HuH-7 (cell line): ENCODE measurements around the gene FADS6.
"Not testable (repeated sequence)": the region's sequence is repeated elsewhere in the genome, so short reads cannot be mapped to it uniquely, and the experiment has no call there.

Experiments
- DNase-seq: peaks from one replicate; pipeline ENCODE4 v3.0.0; 2011; ENCODE audit warnings: low spot score

FADS6 gene

GRCh38 chr17:74890554-74890953 lies 2.9 kb downstream of the FADS6 start:
- DNase-seq: no peak

DNA sequence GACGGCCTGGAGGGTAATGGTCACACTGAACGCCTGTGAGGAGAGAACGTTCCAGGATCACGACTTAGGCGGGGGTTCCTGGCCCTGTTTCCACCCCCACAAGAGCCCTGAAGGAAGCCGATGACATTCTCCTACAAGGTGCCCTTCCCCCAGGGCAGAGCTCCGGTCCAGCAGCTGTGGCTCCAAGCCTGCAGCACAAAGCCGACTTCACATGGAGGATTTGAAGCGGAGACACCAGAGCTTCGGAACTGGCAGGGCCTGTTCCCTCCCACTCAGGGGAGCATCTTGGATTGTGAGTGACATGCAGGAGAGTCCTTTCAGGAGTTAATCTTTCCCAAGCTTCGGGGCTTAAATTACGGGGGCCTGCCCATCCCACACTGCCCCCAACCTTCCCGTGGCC lies 5.0 kb downstream of the FADS6 start:
- no peak for DNase-seq

DNA sequence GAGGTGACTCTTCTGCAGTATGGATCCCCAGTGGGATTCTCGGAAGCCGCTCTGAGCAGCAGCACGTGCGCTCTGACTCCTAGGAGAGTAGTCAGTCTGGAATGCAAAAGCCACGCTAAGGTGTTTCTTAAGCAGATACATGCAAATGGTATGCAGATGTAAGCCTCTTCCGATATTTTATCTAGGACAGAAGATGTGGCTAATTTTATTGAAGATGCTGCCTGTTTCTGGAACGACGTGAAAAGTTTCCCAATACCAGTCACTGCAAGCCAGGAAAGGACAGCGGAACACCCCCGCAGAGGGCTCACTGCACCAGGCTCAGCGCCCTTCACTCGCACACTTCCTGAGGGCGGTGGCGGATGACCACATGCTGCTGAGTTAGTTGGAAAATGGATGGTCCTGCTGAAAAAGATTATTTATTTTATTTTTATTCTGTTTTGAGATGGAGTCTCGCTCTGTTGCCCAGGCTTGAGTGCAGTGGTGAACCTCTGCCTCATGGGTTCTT lies 10.1 kb downstream of the FADS6 start:
- DNase-seq: no peak

DNA sequence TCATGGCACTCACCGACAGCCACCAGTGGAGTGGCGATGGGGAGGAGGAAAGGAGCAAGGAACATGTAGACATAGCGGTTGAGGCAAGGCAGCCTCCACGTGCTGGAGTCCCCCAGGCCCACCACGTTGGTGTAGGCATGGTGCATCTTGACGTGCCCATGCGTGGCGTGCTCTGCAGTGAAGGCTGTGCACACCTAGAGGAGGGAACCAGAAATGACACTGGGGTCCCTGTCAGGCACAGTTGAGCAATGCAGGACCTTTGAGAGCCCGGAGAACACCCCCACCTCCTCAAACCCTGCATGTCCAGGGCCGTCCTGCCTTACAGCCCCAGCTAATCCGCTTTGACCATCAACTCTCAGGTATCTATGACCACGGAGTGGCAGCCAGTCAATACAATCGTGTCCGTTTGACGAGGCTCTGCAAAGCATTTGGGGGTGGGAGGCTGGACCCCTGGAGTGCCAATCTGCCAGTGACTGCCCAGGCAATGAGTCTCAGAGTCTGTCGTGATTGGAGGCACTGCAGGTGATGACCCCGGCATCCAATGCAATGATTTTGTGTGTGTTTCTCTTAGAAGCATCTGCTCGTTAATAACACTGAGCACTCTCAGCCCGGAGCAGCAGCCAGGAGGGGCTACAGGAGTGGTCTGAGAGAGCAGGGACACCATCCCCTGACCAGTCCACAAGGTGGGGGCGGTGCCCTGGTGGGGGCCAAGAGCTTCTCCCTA lies 10.8 kb downstream of the FADS6 start:
- no peak for DNase-seq

- DNase-seq: no peak
Observed at GRCh38 chr17:74881073-74881472, 12.4 kb downstream of the FADS6 start.

- no peak for DNase-seq
Observed at GRCh38 chr17:74879308-74879707, 14.1 kb downstream of the FADS6 start.

DNA sequence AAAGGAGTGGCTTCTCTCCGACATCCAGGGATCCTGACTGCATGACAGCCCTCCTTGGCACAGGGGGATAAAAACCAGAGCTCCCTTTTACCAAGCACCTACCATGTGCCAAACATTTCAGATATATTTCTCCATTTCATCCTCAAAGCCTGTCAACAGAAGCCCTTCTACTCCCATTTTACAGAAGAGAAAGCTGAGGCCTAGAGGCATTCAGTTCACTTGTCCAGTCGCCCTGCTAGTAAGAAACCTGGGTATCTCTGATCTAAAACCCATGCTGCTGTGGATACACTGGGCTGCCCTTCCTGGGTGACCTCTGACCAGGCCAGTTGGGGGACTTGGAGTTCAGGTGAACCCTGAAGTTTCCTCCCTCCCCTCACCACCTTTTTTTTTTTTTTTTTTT lies 14.8 kb downstream of the FADS6 start:
- no peak for DNase-seq

DNA sequence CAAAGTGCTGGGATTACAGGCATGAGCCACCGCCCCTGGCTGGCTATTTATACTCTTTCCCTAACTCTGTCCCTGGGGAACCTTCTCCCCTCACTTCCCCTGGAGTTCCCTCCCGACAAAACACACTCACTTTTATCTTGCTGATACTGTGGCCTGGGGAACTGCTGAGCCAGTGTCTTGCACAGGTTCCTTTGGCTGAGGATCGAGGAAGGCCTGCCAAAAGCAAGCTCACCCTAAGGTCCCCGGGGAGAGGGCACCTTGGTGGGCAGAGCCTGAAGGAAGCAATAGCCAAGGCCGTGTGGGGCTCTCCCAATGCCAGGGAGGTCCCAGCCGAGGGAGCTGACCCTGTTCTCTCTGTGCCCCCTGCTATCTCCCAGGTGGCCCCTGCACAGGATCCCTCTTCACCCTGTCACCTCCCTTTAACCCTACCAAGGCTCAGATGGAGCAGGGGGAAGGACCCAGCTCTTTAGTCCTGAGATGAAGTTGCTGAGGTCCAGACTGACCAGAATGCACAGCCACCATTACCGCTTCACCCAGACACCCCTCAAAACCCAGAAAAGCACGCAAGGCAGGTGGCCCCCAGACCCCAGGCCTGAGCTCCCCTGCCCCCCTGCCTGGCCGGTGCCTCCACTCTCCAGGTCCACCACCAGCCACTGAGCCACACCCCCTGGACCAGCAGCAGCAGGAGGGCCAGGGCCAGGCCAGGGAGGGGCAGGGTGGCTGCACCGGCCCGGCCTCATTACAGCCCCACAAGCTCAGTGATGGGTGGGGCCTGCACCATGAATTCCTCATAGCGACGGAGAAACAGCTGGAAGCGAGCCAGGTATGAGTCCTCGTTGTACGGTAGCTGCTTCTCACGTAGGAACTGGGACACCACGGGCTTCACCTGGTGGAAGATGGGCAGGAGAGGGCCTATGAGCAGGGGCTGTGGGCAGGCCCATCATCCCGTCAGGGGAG lies 15.6 kb downstream of the FADS6 start:
- DNase-seq: no peak

GRCh38 chr17:74875977-74876593 lies 17.3 kb downstream of the FADS6 start:
- no peak for DNase-seq

GRCh38 chr17:74875155-74875976 lies 18.1 kb downstream of the FADS6 start:
- DNase-seq: no peak

DNA sequence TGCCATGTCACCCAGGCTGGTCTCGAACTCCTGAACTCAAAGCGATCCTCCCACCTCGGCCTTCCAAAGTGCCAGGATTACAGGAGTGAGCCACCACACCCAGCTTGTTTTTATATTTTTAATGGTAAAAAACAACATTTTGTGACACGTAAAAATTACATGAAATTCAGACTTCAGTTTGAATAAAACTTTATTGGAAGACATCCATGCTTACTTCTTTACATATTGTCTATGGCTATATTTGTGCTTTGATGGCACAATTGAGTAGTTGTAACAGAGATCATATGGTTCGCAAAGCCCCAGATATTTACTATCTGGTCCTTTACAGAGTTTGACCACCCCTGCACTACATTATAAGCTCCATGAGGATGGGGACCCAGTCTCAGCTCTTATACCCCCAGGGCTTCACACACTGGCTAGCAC lies 18.8 kb downstream of the FADS6 start:
- no peak for DNase-seq

- peak; percentile 79 for DNase-seq
Observed at GRCh38 chr17:74873874-74874614, 19.4 kb downstream of the FADS6 start.

- DNase-seq: peak; percentile 100
Observed at GRCh38 chr17:74873037-74873873, 20.2 kb downstream of the FADS6 start.

GRCh38 chr17:74872313-74873036 lies 21.0 kb downstream of the FADS6 start, which contains the start of gene FDXR:
Gene FDXR (minus strand): TSS chr17:74872994. CDS start chr17:74872944, 50 bp downstream.
- DNase-seq: no peak

DNA sequence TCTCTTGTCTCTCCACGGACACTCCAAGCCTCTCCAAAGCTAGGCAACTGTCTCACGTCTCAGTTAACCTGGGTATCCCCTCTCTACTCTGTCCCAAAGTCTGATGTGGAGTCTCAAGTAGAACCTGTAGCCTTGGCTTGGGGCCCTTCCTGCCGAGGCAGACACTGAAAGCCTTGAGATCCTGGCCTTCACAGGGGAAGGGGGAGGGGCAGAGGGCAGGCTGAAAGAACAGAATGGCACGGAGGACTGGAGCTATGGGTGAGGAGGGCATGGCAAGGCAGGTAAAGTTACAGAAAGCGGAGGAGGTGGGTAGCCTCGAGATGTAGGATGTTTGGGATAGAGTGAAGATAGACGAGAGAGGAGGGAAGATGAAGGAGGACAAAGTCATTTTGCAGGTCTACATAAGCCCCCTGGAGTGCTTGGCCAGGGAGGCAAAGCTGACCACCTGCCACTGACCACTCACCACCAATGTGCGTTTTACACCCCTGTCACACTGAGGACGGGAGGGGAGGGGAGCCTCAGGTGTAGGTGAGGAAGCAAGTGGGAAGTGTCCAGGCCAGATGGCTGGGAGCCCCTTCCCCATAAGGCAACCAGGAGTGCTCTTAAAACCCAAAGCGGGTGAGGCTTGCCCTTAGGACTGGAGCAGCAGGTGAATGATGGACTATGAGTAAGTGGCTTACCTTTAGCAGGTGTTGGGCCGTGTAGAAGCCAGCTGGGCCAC lies 21.9 kb downstream of the FADS6 start:
- no peak for DNase-seq

DNA sequence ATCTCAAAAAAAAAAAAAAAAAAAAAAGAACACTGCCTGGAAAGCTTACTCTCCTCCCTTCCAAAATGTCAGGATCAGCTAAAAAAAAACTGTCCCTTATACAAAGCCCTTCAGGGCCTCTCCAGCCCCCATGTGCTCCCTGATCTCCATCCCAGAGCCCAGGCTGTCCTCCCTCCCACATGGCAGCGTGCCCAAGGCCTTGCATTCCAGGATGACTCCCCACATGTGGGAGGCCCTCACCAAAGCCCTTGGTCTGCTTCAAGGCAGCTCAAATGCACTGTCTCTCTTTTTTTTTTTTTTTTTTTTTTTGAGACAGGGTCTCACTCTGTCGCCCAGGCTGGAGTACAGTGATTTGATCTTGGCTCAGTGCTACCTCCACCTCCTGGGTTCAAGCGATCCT lies 22.9 kb downstream of the FADS6 start:
- DNase-seq: no peak

DNA sequence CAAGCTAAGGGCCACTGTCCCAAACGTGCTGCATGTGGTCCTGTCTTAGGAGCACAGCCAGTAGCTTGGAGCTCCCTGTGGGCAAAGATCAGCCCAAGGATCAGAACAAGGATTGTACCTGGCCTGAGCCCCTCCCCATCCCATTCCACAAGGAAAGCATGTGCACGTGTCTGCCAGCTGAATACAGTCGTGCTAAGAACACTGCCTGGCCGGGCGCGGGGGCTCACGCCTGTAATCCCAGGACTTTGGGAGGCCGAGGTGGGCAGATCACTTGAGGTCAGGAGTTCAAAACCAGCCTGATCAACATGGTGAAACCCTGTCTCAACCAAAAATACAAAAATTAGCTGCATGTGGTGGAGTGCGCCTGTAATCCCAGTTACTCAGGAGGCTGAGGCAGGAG lies 23.4 kb downstream of the FADS6 start:
- not testable (repeated sequence) for DNase-seq

GRCh38 chr17:74868908-74869255 lies 24.6 kb downstream of the FADS6 start:
- DNase-seq: no peak
